B cell (primary cell): ENCODE measurements around the gene CDKN1C. TPM values are rescaled to one million over a fixed set of nuclear protein-coding genes. Genes with fewer than 3 reads are reported as not detected.
"Not testable (repeated sequence)": the region's sequence is repeated elsewhere in the genome, so short reads cannot be mapped to it uniquely, and the experiment has no call there.

ENCODE experiments used
- ATAC-seq: fragments of 200-7000 bp; cut with Tn5 transposase; one replicate; pipeline ENCODE4 v1.10.0; 2021; ENCODE audit warnings: low read depth, mild to moderate bottlenecking, moderate number of reproducible peaks, moderate library complexity
- CTCF ChIA-PET: fragments of 350-600 bp; sonication (Branson Sonifier 250); formaldehyde crosslinking; loops from one replicate; lab custom pipeline; 2021; ENCODE audit warnings: antibody characterized with exemption, inconsistent platforms; lab: Charles Lee
- POLR2A ChIA-PET: fragments of 350-600 bp; sonication (Branson Sonifier 250); formaldehyde crosslinking; loops from one replicate; lab custom pipeline; 2021; ENCODE audit warnings: antibody characterized with exemption; lab: Charles Lee
- DNase-seq: peaks from one replicate; pipeline ENCODE4 v3.0.0; 2013
- H2AFZ ChIP-seq: 2 replicates; pipeline ENCODE4 v1.6.1; 2012; ENCODE audit warnings: mild to moderate bottlenecking, low read depth, low read length; ENCODE audit not compliant: insufficient read depth, poor library complexity, severe bottlenecking
- H3K27ac ChIP-seq, 2 donors: 1 replicate in 1 of 2; 2 replicates in 1 of 2; pipeline ENCODE4 v1.5.1; 2012 to 2013; ENCODE audit warnings: low read length in 2 of 2, mild to moderate bottlenecking in 2 of 2, moderate library complexity in 1 of 2
- H3K27me3 ChIP-seq, 4 experiments: fragments of 200-600 bp in 1 of 4; sonication (generic) in 1 of 4; replicated peaks in 1 of 4; 1 replicate in 2 of 4; 2 replicates in 2 of 4; pipeline versions ENCODE4 v1.6.1 to v1.7.0; 2013 to 2016; ENCODE audit warnings: low read length in 3 of 4, mild to moderate bottlenecking in 2 of 4, mixed read lengths in 1 of 4, moderate library complexity in 1 of 4; ENCODE audit not compliant: insufficient read depth in 4 of 4, control insufficient read depth in 3 of 4; ENCODE audit errors: control extremely low read depth in 1 of 4
- H3K36me3 ChIP-seq, 2 experiments: replicated peaks in 1 of 2; 1 replicate in 1 of 2; 2 replicates in 1 of 2; pipeline versions ENCODE4 v1.6.1 to v1.7.1; 2013; ENCODE audit warnings: low read length in 1 of 2; ENCODE audit not compliant: insufficient read depth in 2 of 2, control insufficient read depth in 1 of 2; ENCODE audit errors: control extremely low read depth in 1 of 2, extremely low read depth in 1 of 2
- H3K4me1 ChIP-seq, 2 donors: fragments of 200-600 bp in 1 of 2; sonication (generic) in 1 of 2; 1 replicate in 1 of 2; 2 replicates in 1 of 2; pipeline versions ENCODE4 v1.5.1 to v1.6.1; 2013 to 2017; ENCODE audit warnings: low read length in 2 of 2; ENCODE audit not compliant: control insufficient read depth in 2 of 2, insufficient read depth in 2 of 2
- H3K4me2 ChIP-seq: replicated peaks from 2 replicates; pipeline ENCODE3; 2012; ENCODE audit warnings: mild to moderate bottlenecking, low read depth, low read length; ENCODE audit not compliant: poor library complexity, severe bottlenecking
- H3K4me3 ChIP-seq, 5 experiments: fragments of 200-600 bp in 1 of 5; sonication (generic) in 1 of 5; 1 replicate in 3 of 5; 2 replicates in 2 of 5; pipeline versions ENCODE4 v1.5.1 to v1.7.0; 2011 to 2016; ENCODE audit warnings: low read length in 4 of 5, mild to moderate bottlenecking in 4 of 5, low read depth in 2 of 5, control low read depth in 1 of 5, moderate library complexity in 1 of 5; ENCODE audit not compliant: insufficient read depth in 1 of 5; ENCODE audit errors: control extremely low read depth in 1 of 5, extremely low read depth in 1 of 5
- H3K79me2 ChIP-seq: fragments of 200-600 bp; sonication (generic); one replicate; pipeline ENCODE4 v1.6.0; 2016; ENCODE audit warnings: low read length; ENCODE audit not compliant: control insufficient read depth, insufficient read depth
- H3K9ac ChIP-seq: fragments of 200-600 bp; sonication (generic); 2 replicates; pipeline ENCODE4 v1.6.1; 2017; ENCODE audit warnings: mild to moderate bottlenecking, low read length, moderate library complexity
- H3K9me3 ChIP-seq, 3 donors: one replicate each; pipeline versions ENCODE4 v1.6.1 to v1.7.1; 2013; ENCODE audit warnings: low read length in 2 of 3; ENCODE audit not compliant: control insufficient read depth in 2 of 3, insufficient read depth in 1 of 3; ENCODE audit errors: control extremely low read depth in 1 of 3
- H4K20me1 ChIP-seq: 2 replicates; pipeline ENCODE4 v1.6.0; 2012; ENCODE audit warnings: mild to moderate bottlenecking, low read length; ENCODE audit not compliant: insufficient read depth, control insufficient read depth, poor library complexity, severe bottlenecking
- H3K27ac Mint-ChIP-seq: one replicate; pipeline ENCODE4 v1.8.0; 2021; ENCODE audit warnings: mixed read lengths
- H3K27me3 Mint-ChIP-seq: one replicate; pipeline ENCODE4 v1.8.0; 2021; ENCODE audit warnings: mixed read lengths
- H3K4me1 Mint-ChIP-seq: one replicate; pipeline ENCODE4 v1.8.0; 2021; ENCODE audit warnings: mixed read lengths
- H3K4me3 Mint-ChIP-seq: one replicate; pipeline ENCODE4 v1.8.0; 2021; ENCODE audit warnings: mixed read lengths
- H3K9me3 Mint-ChIP-seq: one replicate; pipeline ENCODE4 v1.8.0; 2022; ENCODE audit warnings: mixed read lengths; ENCODE audit not compliant: insufficient read depth
- CTCF ChIP-seq: fragments of 200-600 bp; IDR thresholded peaks from one replicate; pipeline ENCODE4 v1.8.0; 2022; ENCODE audit warnings: antibody characterized with exemption, mild to moderate bottlenecking
- EZH2 ChIP-seq: IDR thresholded peaks from 2 replicates; pipeline ENCODE4 v1.6.1; 2012; ENCODE audit warnings: borderline replicate concordance, low read depth, mild to moderate bottlenecking, moderate library complexity, low read length; ENCODE audit not compliant: insufficient read depth, poor library complexity, severe bottlenecking
- WGBS: methylation state at CpG from one replicate; pipeline ENCODE4 v1.1.5; 2013; ENCODE audit warnings: missing lambda C conversion rate; ENCODE audit not compliant: insufficient coverage; 5-methylcytosine and 5-hydroxymethylcytosine counted together
- intact Hi-C: fragments of 100-400 bp; cut with micrococcal nuclease; formaldehyde crosslinking; loops from one replicate; pipeline ENCODE4 v1.10.0; 2022
- polyA plus RNA-seq: library from polyadenylated mRNA; depleted of rRNA; stranded (reverse); fragments of >200 nt; gene quantifications from 2 replicates; pipeline ENCODE4 v1.2.3, GENCODE V29; 2012
- total RNA-seq, 2 donors: library from RNA; stranded (reverse); fragments of 120-200 nt in 1 of 2; gene quantifications; 1 replicate in 1 of 2; 2 replicates in 1 of 2; pipeline versions ENCODE4 v1.2.3 to v1.2.4, GENCODE V29; 2013 to 2022

The CDKN1C gene
- total and polyA plus RNA-seq, 2 donors (not counting 1 experiment from before 2014, with no cell fraction given), result 0.58 to 8.0 TPM

DNA sequence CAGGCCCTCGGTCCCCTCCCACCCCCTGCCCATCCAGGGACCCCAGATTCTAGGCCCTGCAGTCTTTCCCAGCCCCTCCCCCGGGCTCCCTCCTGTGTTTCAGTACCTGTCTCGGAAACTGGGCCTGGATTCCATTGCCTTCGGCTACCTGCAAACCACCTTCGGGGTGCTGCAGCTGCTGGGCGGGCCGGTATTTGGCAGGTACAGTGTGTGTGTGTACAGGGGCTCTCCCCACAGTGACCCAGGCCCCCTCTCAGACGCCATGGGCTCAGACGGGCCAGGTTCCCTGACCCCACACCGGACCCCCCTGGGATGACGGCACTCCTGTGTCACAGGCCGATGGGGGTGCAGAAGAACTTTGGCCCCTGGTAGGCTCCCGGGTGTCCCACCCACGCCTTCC is 22.6 kb upstream of the CDKN1C start:
- POLR2A ChIA-PET, result no interaction called here
- CTCF ChIA-PET, result no interaction called here
- H3K9me3 ChIP-seq, result peaks cover 0 to 11% (median 0%) of the 10 kb centered on the region in 3 donors
- no peak for TF ChIP-seq CTCF
- no peak for TF ChIP-seq EZH2
- H3K4me2 ChIP-seq, result no peak overlapping the region
- no peak overlapping the region for H3K9ac ChIP-seq
- no peaks in the 10 kb centered on the region for H3K36me3 ChIP-seq
- intact Hi-C loops, result loop anchor here (10.0 kb wide), 1 partner anchor 147 kb away; the partner anchor contains the start of gene CARS1
- Mint-ChIP-seq H3K4me3 (no peak overlapping the region), H3K27ac (no peak overlapping the region), H3K9me3 (no peaks in the 10 kb centered on the region), H3K4me1 (peaks cover 8% of the 10 kb centered on the region), H3K27me3 (peaks cover 5% of the 10 kb centered on the region)
- WGBS, result 97% methylated on average over 5 of the region's 14 CpGs
- H3K4me1 ChIP-seq, result peaks cover under 1 to 7% of the 10 kb centered on the region in 2 donors
- no peaks in the 10 kb centered on the region for H3K79me2 ChIP-seq
- no peak overlapping the region for H3K27ac ChIP-seq
- no peak for ATAC-seq
- no peaks in the 10 kb centered on the region for H3K27me3 ChIP-seq
- no peaks in the 10 kb centered on the region for H4K20me1 ChIP-seq
- DNase-seq, result no peak
- no peak overlapping the region for H2AFZ ChIP-seq
- no peak overlapping the region for H3K4me3 ChIP-seq

DNA sequence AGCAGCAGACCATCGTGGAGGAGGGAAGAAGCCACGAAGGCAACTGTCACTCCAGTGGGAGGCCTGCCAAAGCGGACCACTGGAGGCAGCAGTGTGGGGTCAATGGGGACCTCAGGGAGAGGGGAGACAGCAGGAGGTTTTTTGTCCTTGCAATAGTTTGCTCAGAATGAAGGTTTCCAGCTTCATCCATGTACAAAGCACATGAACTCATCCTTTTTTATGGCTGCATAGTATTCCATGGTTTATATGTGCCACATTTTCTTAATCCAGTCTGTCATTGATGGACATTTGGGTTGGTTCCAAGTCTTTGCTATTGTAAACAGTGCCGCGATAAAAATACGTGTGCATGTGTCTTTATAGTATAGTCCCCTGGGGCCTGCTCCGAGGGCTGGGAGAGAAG is 19.7 kb upstream of the CDKN1C start:
- H3K4me2 ChIP-seq, H3K36me3 ChIP-seq, POLR2A ChIA-PET, H4K20me1 ChIP-seq, H2AFZ ChIP-seq, H3K27ac Mint-ChIP-seq, DNase-seq, H3K27ac ChIP-seq, ATAC-seq, H3K9me3 Mint-ChIP-seq, H3K4me3 ChIP-seq, H3K9ac ChIP-seq, H3K27me3 Mint-ChIP-seq, H3K4me3 Mint-ChIP-seq, H3K4me1 Mint-ChIP-seq, H3K79me2 ChIP-seq, H3K27me3 ChIP-seq: not testable (repeated sequence)
- H3K9me3 ChIP-seq, result peaks cover 0 to 11% (median 0%) of the 10 kb centered on the region in 3 donors
- H3K4me1 ChIP-seq, result peaks cover 9 to 22% of the 10 kb centered on the region in 2 donors
- CTCF ChIA-PET, result interaction anchor here (1.4 to 4.9 kb wide), 2 partner anchors 14 to 17 kb away, joined by 6 to 36 read pairs; no protein-coding TSS in a partner anchor
- WGBS, result 97% methylated on average over 6 of the region's 7 CpGs
- intact Hi-C loops, result loop anchor here (10.0 kb wide), 1 partner anchor 150 kb away; the partner anchor contains the start of gene CARS1
